Mesodermal cell (in vitro differentiated cells): Measurements from ENCODE around the gene AUTS2.
A peak's percentile ranks its signal among the peaks of the same experiment; 100 is the strongest.

Experiments
- H3K27ac ChIP-seq: 2 replicates; pipeline ENCODE4 v1.7.0; 2013; ENCODE audit warnings: mild to moderate bottlenecking, low read depth, low read length, moderate library complexity; ENCODE audit not compliant: severe bottlenecking
- H3K36me3 ChIP-seq: 2 replicates; pipeline ENCODE4 v1.7.1; 2013; ENCODE audit warnings: mild to moderate bottlenecking, low read length, moderate library complexity; ENCODE audit not compliant: control insufficient read depth, insufficient read depth
- H3K4me1 ChIP-seq: one replicate; pipeline ENCODE4 v1.7.1; 2013; ENCODE audit warnings: mild to moderate bottlenecking, low read length; ENCODE audit not compliant: insufficient read depth, control insufficient read depth, poor library complexity, severe bottlenecking
- H3K4me3 ChIP-seq: 2 replicates; pipeline ENCODE4 v1.7.0; 2013; ENCODE audit warnings: low read length, control low read depth, mild to moderate bottlenecking; ENCODE audit not compliant: insufficient read depth, poor library complexity, severe bottlenecking; ENCODE audit errors: extremely low read depth
- H3K9me3 ChIP-seq: 2 replicates; pipeline ENCODE4 v1.7.1; 2013; ENCODE audit warnings: mild to moderate bottlenecking, low read length, moderate library complexity; ENCODE audit not compliant: control insufficient read depth
- WGBS, 2 experiments: methylation state at CpG; one replicate each; pipeline ENCODE4 v1.1.5; 2013; ENCODE audit warnings: missing lambda C conversion rate in 2 of 2; ENCODE audit not compliant: insufficient coverage in 2 of 2; 5-methylcytosine and 5-hydroxymethylcytosine counted together

AUTS2 gene

DNA sequence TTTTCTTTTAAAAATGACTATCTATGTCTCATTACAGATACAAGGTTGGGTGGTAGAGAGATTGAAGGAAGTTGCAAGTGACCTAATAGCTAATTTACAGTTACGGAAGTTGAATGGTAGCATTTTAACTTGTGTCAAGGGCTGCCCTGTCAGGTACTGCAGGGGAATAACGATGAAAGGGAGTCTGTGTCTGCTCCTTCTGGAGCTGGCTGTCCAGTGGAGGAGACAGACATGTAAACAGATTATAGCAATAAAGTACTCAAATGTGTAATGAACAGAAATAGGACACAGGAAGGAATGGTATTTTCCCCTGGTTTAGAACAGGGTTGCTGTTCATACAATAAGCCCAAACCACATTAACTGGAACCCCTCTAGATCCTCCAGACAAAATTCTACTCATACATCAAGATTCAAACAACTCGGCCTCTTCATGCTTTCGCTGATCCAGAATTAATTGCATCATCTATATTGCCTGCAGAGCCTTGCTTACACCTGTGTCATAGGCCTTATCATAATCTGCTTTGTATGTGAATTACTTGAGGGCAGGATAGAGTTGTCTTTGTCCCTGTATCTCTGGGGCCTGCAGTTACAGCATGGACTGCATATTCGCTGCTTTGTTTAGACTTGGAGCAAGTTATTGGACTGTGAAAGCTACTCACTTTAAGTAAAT, 42.8 kb downstream of the AUTS2 start:
- peaks cover 28% of the 10 kb centered on the region for H3K4me1 ChIP-seq
- H3K4me3 ChIP-seq, result no peak overlapping the region
- no peak overlapping the region for H3K27ac ChIP-seq
- H3K36me3 ChIP-seq, result no peaks in the 10 kb centered on the region
- no peaks in the 10 kb centered on the region for H3K9me3 ChIP-seq
- 85 to 86% methylated on average over 1 to 2 of the region's 5 CpGs for WGBS, 2 experiments

DNA sequence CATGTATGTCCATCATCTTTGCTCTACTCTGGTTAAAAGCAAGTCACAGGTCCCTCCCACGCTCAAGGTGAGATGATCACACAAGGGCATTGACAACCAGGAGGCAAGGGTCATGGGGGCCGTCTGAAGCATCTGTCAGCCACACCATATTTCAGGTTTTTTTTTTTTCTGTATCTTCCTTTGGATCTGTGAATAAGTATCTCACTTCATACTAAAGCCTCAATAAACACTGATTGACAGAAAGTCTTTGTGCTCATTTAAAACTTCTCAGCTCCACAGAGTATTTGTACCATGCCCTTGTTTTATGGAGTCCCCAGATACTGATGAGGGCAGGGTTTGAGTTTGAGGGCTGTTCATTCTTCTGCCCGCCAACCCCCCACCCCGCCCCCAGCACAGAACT, 45.0 kb downstream of the AUTS2 start:
- no peak overlapping the region for H3K4me3 ChIP-seq
- peaks cover 29% of the 10 kb centered on the region for H3K4me1 ChIP-seq
- peak overlapping the region; percentile 46 for H3K27ac ChIP-seq
- no peaks in the 10 kb centered on the region for H3K9me3 ChIP-seq
- WGBS, 2 experiments, result 94 to 100% methylated on average over 1 to 2 of the region's 4 CpGs
- H3K36me3 ChIP-seq, result no peaks in the 10 kb centered on the region

DNA sequence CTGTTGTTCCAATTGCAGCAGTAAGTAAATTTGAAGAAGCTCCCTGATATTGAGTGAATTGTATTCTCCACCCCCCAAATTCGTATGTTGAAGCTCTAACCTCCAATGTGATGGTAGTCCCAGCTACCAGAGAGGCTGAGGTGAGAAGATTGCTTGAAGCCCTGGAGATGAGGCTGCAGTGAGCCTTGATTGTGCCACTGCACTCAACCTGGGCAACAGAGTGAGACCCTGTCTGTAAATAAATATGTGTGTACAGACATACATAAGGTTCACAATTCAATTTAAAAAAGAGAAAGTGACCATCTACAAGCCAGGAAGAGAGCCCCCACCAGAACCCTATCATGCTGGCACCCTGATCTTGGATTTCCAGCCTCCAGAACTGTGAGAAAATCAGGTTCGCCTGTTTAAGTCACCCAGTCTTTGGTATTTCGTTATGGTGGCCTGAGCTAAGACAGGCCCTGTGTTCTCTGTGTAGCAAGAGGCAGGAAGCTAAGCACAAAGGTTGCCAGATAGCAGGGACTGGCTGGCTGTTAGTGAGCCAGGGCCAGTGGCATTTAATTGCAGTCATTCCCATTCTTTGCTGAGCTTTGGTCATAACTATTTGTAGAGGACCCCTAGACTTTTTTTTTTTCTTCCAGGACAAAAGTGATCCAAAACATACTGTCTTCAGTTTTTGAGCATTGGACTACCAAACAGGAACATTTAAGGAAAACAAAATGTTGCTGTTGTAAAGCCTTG, 45.6 kb downstream of the AUTS2 start:
- WGBS, 2 experiments, result 51 to 66% methylated on average over 2 to 3 of the region's 3 CpGs
- Histone ChIP-seq H3K36me3 (no peaks in the 10 kb centered on the region), H3K4me1 (peaks cover 29% of the 10 kb centered on the region), H3K4me3 (no peak overlapping the region), H3K27ac (peak overlapping the region; percentile 46), H3K9me3 (no peaks in the 10 kb centered on the region)

DNA sequence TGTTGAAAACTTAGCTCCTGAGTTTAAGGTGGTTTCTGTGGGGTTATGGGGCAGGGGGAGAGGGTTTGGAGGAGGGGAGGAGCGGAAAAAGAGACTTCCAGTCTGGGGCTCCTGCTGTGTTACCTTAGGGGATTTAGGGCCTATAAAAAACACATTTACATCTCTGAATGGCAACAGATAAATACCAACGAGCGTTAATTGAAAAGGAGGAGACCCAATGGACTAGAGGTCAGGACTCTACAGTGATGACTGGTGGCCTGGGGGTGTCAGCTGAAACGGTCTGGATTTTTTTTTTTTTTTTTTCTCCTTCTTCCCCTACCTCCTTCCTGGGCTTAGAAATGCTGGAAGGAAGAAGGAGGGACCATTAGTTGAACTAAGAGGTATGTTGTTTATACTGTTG, 47.4 kb downstream of the AUTS2 start:
- no peak overlapping the region for H3K4me3 ChIP-seq
- H3K4me1 ChIP-seq, result peaks cover 29% of the 10 kb centered on the region
- WGBS, 2 experiments, result 80% methylated on average over 1 of the region's 4 CpGs; no CpG with 5 or more reads in 1 of the 2 experiments
- no peaks in the 10 kb centered on the region for H3K9me3 ChIP-seq
- H3K27ac ChIP-seq, result no peak overlapping the region
- no peaks in the 10 kb centered on the region for H3K36me3 ChIP-seq

DNA sequence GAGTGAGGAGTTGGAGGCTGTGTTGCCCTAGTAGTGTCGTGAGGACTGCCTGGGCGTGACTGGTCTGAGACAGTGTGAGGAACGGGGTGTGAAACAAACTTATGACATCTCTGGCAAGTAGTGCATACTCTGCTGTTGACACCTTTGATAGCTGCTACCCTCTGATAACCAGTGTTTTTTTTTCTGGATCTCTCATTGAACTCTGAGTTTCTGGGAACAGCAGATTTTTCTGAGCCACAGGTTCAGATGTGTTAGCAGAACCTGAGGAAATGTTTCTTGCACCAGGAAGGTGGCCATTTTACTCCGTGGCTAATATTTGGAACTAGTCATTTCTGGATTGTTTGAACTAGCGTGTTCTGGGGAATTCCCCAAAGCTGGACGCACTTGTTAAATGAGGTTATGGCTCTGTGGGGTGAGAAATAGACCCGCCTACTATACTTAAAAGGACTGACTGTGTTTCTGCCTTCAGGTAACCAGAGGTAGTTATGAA, 52.9 kb downstream of the AUTS2 start:
- no peak overlapping the region for H3K27ac ChIP-seq
- no peaks in the 10 kb centered on the region for H3K9me3 ChIP-seq
- H3K36me3 ChIP-seq, result no peaks in the 10 kb centered on the region
- H3K4me3 ChIP-seq, result no peak overlapping the region
- H3K4me1 ChIP-seq, result peaks cover 4% of the 10 kb centered on the region
- WGBS, 2 experiments, result 81 to 98% methylated on average over 6 to 7 of the region's 7 CpGs

DNA sequence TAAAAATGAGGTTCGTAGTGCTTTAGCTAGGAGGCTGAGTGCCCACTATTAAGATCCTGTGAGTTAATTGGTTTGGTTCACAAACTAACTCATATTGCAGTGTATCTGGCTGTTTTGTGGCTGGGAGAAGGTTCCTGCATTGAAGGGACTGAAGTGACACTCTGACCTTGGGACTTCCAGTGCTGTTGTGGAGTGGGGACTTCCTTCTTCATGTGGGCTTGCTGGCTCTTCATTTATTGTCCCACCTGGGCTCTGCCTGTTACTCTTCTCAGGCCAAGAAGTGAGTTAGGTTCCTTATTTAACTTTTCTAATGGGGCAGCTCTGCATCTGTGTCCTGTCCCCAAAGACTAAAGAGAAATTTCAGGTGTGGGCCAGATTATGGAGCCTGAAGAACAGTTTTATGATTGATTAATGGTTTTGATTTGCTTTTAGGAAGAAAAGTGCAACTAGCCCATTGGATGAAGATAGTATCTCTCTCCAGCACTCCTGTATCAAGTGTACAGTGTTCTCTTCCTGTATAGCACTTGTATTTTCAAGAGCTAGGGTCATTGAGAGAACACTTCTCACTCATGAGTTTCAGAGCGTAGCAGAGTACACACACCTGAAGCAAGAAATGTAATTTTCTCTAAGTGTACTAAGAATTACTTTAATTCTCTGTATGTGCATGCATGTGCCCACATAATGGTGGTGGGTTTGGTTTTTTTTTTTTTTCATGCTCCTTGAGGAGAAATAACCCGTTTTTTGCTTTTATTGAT, 54.8 kb downstream of the AUTS2 start:
- H3K4me3 ChIP-seq, result no peak overlapping the region
- H3K4me1 ChIP-seq, result peaks cover 11% of the 10 kb centered on the region
- 84% methylated on average over 3 of the region's 3 CpGs; no CpG with 5 or more reads in 1 of the 2 experiments for WGBS, 2 experiments
- H3K9me3 ChIP-seq, result no peaks in the 10 kb centered on the region
- H3K36me3 ChIP-seq, result no peaks in the 10 kb centered on the region
- H3K27ac ChIP-seq, result no peak overlapping the region

DNA sequence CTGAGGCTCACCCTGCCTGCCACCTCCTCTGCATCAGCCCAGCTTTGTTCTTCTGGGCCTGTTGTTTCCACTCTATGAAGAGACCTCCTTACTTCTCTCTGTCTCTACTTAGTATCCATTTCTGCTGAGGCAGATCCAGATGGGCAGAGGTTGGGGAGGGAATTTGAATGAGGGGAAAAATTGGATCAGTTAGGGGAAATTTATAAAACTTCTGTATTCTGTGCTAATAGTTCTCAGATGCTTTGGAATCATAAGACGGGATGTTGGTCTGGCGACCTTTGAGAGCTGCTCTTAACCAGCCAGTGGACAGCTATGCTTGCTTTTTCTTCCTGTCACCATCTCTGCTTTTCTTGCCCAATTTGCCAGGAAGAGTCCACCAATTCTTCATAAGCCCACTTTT, 55.5 kb downstream of the AUTS2 start:
- H3K36me3 ChIP-seq, result no peaks in the 10 kb centered on the region
- no peaks in the 10 kb centered on the region for H3K9me3 ChIP-seq
- no peak overlapping the region for H3K27ac ChIP-seq
- peaks cover 12% of the 10 kb centered on the region for H3K4me1 ChIP-seq
- WGBS, 2 experiments, result 100% methylated on average over 2 of the region's 2 CpGs
- H3K4me3 ChIP-seq, result no peak overlapping the region

DNA sequence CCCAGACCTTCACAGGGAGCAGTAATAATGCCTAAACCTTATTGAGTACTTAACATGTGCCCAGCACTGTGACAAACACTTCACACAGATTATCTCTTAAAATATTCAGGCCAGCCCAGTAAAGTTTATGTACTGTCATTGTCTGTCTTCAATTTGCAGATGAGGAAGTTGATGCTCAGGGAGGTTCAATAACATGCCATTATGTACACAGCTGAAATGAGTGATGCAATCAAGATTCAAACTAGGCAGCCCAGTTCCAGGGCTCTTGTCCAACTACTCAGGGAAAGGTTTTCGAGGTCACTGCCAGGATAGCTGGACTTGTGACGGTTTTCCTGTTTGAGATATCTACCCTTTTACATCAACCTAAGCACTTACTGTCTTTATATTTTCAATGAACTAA, 56.1 kb downstream of the AUTS2 start:
- Histone ChIP-seq H3K4me3 (no peak overlapping the region), H3K9me3 (no peaks in the 10 kb centered on the region), H3K27ac (no peak overlapping the region), H3K36me3 (no peaks in the 10 kb centered on the region), H3K4me1 (peaks cover 18% of the 10 kb centered on the region)
- 100% methylated on average over 1 of the region's 2 CpGs; no CpG with 5 or more reads in 1 of the 2 experiments for WGBS, 2 experiments

DNA sequence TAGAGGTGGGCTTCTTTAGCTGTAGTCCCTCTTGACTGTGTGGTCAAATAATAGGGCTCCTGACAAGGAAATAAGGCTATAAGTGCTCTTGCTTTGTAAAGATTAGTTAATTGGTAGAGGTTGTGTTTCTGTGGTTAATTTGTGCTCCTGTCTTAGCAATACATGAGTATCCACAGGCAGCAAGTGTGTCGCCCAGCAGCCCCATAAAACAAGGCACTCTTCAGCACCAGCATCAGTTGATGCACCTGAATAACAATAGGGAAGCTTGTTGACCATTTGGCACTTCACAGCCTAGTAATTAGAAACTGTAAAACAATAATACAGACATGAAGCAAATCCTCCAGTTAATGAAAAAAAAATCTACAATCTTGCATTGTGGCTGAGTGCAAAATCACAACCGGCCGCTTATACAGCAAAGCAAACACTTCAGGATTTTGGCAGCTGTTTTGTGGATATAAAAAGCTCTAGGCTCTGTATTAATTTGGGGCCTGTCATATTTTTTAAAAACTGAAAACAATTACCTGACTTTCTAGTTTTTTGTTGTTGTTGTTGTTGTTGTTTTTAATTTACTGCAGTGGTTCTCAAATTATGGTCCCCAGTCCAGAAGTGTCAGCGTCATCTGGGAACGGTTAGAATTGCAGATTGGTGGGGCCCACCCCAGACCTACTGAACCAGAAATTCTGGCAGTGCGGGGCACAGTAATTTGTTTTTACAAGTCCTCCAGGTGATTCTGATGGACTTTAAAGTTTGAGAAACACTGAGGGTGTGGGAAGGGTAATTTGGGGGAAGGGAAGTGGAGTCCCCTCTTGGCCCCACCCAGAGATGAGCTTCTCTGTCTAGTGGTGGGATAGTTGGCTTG, 56.8 kb downstream of the AUTS2 start:
- Histone ChIP-seq H3K27ac (no peak overlapping the region), H3K36me3 (no peaks in the 10 kb centered on the region), H3K9me3 (no peaks in the 10 kb centered on the region), H3K4me1 (peaks cover 25% of the 10 kb centered on the region), H3K4me3 (no peak overlapping the region)
- WGBS, 2 experiments, result 96 to 100% methylated on average over 2 to 5 of the region's 6 CpGs

DNA sequence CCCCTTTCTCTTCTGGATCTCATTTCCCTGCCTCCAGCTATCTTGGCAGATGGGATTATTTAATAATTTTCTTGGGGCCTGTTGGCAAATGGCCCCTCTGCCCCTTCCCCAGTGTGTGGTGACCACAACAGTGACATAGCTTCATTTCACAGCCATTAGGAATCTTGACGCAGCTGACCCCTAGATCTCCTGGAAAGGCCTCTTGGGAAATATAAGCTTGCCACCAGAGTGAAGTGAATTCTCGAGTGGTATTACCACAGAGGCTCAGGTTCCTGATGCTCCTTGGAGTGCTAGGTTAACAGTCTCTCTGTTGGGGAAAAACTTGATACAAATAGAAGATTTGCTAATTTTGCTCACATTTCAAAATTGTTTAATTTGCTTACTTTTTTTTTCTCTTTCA, 57.8 kb downstream of the AUTS2 start:
- H3K36me3 ChIP-seq, result no peaks in the 10 kb centered on the region
- no peak overlapping the region for H3K4me3 ChIP-seq
- H3K9me3 ChIP-seq, result no peaks in the 10 kb centered on the region
- no peak overlapping the region for H3K27ac ChIP-seq
- peaks cover 27% of the 10 kb centered on the region for H3K4me1 ChIP-seq
- WGBS, 2 experiments, result 86 to 100% methylated on average over 1 to 2 of the region's 2 CpGs
